ENCODE measurements around the gene PDCD4.

The PDCD4 gene

DNA sequence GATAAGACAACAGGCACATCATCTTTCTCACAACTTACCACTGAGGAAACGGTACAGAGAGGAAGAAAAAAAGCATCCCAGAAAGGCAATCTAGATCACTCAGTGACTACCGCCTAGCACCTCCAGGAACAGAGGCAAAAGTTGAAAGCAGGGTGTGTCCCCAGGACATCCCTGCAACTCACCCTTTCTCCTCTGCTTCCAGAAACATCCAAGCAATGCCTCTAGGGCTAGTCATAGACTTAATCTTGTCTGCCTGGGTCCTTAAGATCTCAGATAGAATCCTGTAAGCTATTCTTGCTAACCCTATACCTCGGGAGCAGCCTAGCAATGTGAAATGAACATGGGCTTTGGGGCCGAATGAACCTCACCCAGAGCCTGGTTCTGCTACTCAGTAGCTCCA lies 18.8 kb upstream of the PDCD4 start:
- TF ChIP-seq, protein P1, sequence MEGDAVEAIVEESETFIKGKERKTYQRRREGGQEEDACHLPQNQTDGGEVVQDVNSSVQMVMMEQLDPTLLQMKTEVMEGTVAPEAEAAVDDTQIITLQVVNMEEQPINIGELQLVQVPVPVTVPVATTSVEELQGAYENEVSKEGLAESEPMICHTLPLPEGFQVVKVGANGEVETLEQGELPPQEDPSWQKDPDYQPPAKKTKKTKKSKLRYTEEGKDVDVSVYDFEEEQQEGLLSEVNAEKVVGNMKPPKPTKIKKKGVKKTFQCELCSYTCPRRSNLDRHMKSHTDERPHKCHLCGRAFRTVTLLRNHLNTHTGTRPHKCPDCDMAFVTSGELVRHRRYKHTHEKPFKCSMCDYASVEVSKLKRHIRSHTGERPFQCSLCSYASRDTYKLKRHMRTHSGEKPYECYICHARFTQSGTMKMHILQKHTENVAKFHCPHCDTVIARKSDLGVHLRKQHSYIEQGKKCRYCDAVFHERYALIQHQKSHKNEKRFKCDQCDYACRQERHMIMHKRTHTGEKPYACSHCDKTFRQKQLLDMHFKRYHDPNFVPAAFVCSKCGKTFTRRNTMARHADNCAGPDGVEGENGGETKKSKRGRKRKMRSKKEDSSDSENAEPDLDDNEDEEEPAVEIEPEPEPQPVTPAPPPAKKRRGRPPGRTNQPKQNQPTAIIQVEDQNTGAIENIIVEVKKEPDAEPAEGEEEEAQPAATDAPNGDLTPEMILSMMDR (IDR thresholded peaks at IDR 0.05) = no peak
- H3K4me1 ChIP-seq (ENCODE audit: control insufficient read depth in 1 of 2, insufficient read depth in 1 of 2, low read depth in 1 of 2, low read length in 1 of 2) = peaks cover 37 to 63% of the 10 kb centered on the region in 2 experiments
- no peaks in the 10 kb centered on the region for H3K36me3 ChIP-seq
- H3K4me3 ChIP-seq (ENCODE audit: low read depth in 1 of 2, low read length in 1 of 2) = no peak overlapping the region
- no peaks in the 10 kb centered on the region for H3K27me3 ChIP-seq
- no peak overlapping the region for H3K27ac ChIP-seq
- H3K9me3 ChIP-seq = no peaks in the 10 kb centered on the region

- Histone ChIP-seq H3K27me3 (no peaks in the 10 kb centered on the region), H3K27ac (no peak overlapping the region), H3K36me3 (no peaks in the 10 kb centered on the region), H3K4me1 (ENCODE audit: control insufficient read depth in 1 of 2, insufficient read depth in 1 of 2, low read depth in 1 of 2, low read length in 1 of 2) (peaks cover 46 to 74% of the 10 kb centered on the region in 2 experiments), H3K9me3 (no peaks in the 10 kb centered on the region), H3K4me3 (ENCODE audit: low read depth in 1 of 2, low read length in 1 of 2) (no peak overlapping the region)
- TF ChIP-seq, protein P1 (IDR thresholded peaks at IDR 0.05) = no peak
Observed at GRCh38 chr10:110853921-110854605, 17.7 kb upstream of the PDCD4 start.

DNA sequence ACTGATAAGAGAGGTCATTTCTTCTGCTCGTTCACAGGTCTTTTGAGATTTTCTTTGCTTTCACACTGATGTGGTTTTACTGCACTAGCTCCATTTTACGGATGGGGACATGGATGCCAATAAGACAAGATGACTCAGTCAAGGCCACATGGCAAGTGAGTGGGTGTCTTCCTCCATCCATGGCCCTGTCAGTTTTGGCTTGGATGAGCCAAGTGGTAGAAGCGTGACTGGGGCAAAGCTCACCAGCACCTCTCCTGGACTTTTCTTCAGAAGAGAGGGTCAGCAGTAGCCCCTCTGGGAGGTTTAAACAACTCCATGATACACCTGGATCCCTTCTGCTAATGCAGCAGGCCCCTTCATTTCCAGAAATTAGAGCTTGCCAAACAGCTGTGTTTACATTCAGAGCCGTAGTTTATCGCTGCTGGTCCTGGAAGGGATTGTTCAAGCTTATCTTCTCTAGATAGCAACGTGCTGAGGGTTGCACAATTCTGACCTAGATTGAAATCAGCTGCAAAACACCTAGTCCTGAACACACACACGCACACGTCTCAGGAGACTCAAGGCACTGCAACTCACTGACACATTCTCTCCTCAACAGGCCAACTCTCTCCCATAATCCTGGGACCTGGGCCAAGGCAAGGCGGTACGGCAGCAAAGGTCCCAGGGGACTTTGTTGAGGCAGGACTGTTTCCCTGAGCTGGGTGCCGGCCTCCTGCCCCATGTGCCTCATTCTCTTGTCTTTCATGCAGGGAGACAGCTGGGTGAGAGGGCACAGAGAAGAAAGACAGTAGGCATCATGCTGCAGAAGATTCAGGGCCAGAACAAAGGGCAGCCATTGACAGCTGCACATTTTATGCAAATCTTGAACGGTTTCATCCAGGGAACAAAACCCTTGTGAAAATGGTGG lies 14.2 kb upstream of the PDCD4 start:
- H3K27ac ChIP-seq = peak overlapping the region; percentile 99

GRCh38 chr10:110858297-110858934 lies 13.3 kb upstream of the PDCD4 start:
- TF ChIP-seq, protein P1 (IDR thresholded peaks at IDR 0.05) = no peak
- Histone ChIP-seq H3K36me3 (no peaks in the 10 kb centered on the region), H3K27ac (peak overlapping the region; percentile 99), H3K4me3 (ENCODE audit: low read depth in 1 of 2, low read length in 1 of 2) (no peak overlapping the region), H3K27me3 (no peaks in the 10 kb centered on the region), H3K4me1 (ENCODE audit: control insufficient read depth in 1 of 2, insufficient read depth in 1 of 2, low read depth in 1 of 2, low read length in 1 of 2) (peaks cover 71 to 83% of the 10 kb centered on the region in 2 experiments), H3K9me3 (no peaks in the 10 kb centered on the region)

More for the DNA sequence above, 14.2 kb upstream of the PDCD4 start:
- Histone ChIP-seq H3K36me3 (no peaks in the 10 kb centered on the region), H3K4me3 (ENCODE audit: low read depth in 1 of 2, low read length in 1 of 2) (no peak overlapping the region), H3K4me1 (ENCODE audit: control insufficient read depth in 1 of 2, insufficient read depth in 1 of 2, low read depth in 1 of 2, low read length in 1 of 2) (peaks cover 62 to 82% of the 10 kb centered on the region in 2 experiments), H3K9me3 (no peaks in the 10 kb centered on the region), H3K27me3 (no peaks in the 10 kb centered on the region)
- TF ChIP-seq, protein P1 (IDR thresholded peaks at IDR 0.05) = no peak

GRCh38 chr10:110859206-110859972 lies 12.3 kb upstream of the PDCD4 start:
- Histone ChIP-seq H3K9me3 (no peaks in the 10 kb centered on the region), H3K27ac (peak overlapping the region; percentile 99), H3K4me1 (ENCODE audit: control insufficient read depth in 1 of 2, insufficient read depth in 1 of 2, low read depth in 1 of 2, low read length in 1 of 2) (peaks cover 76 to 83% of the 10 kb centered on the region in 2 experiments), H3K27me3 (no peaks in the 10 kb centered on the region), H3K36me3 (no peaks in the 10 kb centered on the region), H3K4me3 (ENCODE audit: low read depth in 1 of 2, low read length in 1 of 2) (peak overlapping the region; percentile 4 to 14)
- TF ChIP-seq, protein P1 (IDR thresholded peaks at IDR 0.05) = no peak

Data from neutrophil (primary cell).